GM19193 (cell line): ENCODE results near the gene MYL9.

ENCODE experiments used
- POLR2A ChIP-seq: IDR thresholded peaks from 4 replicates; pipeline ENCODE4 v1.6.1; 2011; ENCODE audit not compliant: insufficient read depth, insufficient read length; ENCODE audit errors: extremely low read depth

MYL9 gene

GRCh38 chr20:36519012-36519719 is 22.2 kb upstream of the MYL9 start:
- TF ChIP-seq POLR2A: no peak

GRCh38 chr20:36519944-36520343 is 21.4 kb upstream of the MYL9 start:
- no peak for TF ChIP-seq POLR2A

- no peak for TF ChIP-seq POLR2A
Measured at GRCh38 chr20:36521526-36521925, 19.8 kb upstream of the MYL9 start.

- no peak for TF ChIP-seq POLR2A
Measured at GRCh38 chr20:36523341-36523740, 18.0 kb upstream of the MYL9 start.

- no peak for TF ChIP-seq POLR2A
Measured at GRCh38 chr20:36525620-36526365, 15.5 kb upstream of the MYL9 start.

- TF ChIP-seq POLR2A: no peak
Measured at GRCh38 chr20:36526521-36527011, 14.8 kb upstream of the MYL9 start.

- no peak for TF ChIP-seq POLR2A
Measured at GRCh38 chr20:36527331-36528125, 13.8 kb upstream of the MYL9 start.

- no peak for TF ChIP-seq POLR2A
Measured at GRCh38 chr20:36528176-36528874, 13.0 kb upstream of the MYL9 start.

- no peak for TF ChIP-seq POLR2A
Measured at GRCh38 chr20:36528875-36529417, 12.4 kb upstream of the MYL9 start.

- TF ChIP-seq POLR2A: no peak
Measured at GRCh38 chr20:36532388-36532787, 8.9 kb upstream of the MYL9 start.

- no peak for TF ChIP-seq POLR2A
Measured at GRCh38 chr20:36532822-36533221, 8.5 kb upstream of the MYL9 start.

GRCh38 chr20:36538026-36538722 is 3.1 kb upstream of the MYL9 start:
- TF ChIP-seq POLR2A: no peak

GRCh38 chr20:36540551-36541211 is 638 bp upstream of the MYL9 start:
- no peak for TF ChIP-seq POLR2A
